GM12864 (cell line): ENCODE data around the gene NINJ1.

ENCODE experiments used
- DNase-seq: peaks from one replicate; pipeline ENCODE4 v3.0.0-alpha.2; 2011; ENCODE audit warnings: low read depth
- H3K4me3 ChIP-seq: 2 replicates; pipeline ENCODE4 v1.5.1; 2011; ENCODE audit warnings: mild to moderate bottlenecking, low read depth, low read length, control low read depth
- CTCF ChIP-seq: IDR thresholded peaks from 2 replicates; pipeline ENCODE4 v1.5.1; 2011; ENCODE audit warnings: low read depth, mild to moderate bottlenecking, moderate library complexity, low read length, control low read depth, inconsistent platforms; ENCODE audit errors: missing control alignments

NINJ1 gene

GRCh38 chr9:93131599-93132286, 2.3 kb downstream of the NINJ1 start:
- DNase-seq = no peak
- H3K4me3 ChIP-seq = no peak overlapping the region
- no peak for TF ChIP-seq CTCF

GRCh38 chr9:93130861-93131481, 3.1 kb downstream of the NINJ1 start:
- no peak for DNase-seq
- no peak overlapping the region for H3K4me3 ChIP-seq
- no peak for TF ChIP-seq CTCF

GRCh38 chr9:93129691-93130500, 4.2 kb downstream of the NINJ1 start:
- no peak for DNase-seq
- no peak for TF ChIP-seq CTCF
- H3K4me3 ChIP-seq = no peak overlapping the region

- no peak for TF ChIP-seq CTCF
- H3K4me3 ChIP-seq = no peak overlapping the region
- DNase-seq = no peak
Observed at GRCh38 chr9:93129286-93129685, 4.8 kb downstream of the NINJ1 start.

- no peak for TF ChIP-seq CTCF
- no peak overlapping the region for H3K4me3 ChIP-seq
- no peak for DNase-seq
Observed at GRCh38 chr9:93128715-93129224, 5.3 kb downstream of the NINJ1 start.

- TF ChIP-seq CTCF = no peak
- DNase-seq = no peak
- no peak overlapping the region for H3K4me3 ChIP-seq
Observed at GRCh38 chr9:93128011-93128714, 5.9 kb downstream of the NINJ1 start.
